Fibroblast of the aortic adventitia (primary cell): ENCODE measurements around the gene VWF. TPM values are rescaled to one million over a fixed set of nuclear protein-coding genes. Genes with fewer than 3 reads are reported as not detected.

Experiments used
- DNase-seq: peaks from one replicate; pipeline ENCODE4 v3.0.0-alpha.2; 2010; ENCODE audit warnings: low read depth
- H3K4me3 ChIP-seq: 2 replicates; pipeline ENCODE4 v1.5.1; 2011; ENCODE audit warnings: low read depth, mild to moderate bottlenecking, control low read depth, low read length, moderate library complexity
- CTCF ChIP-seq: IDR thresholded peaks from 2 replicates; pipeline ENCODE4 v1.5.1; 2011; ENCODE audit warnings: mild to moderate bottlenecking, low read length, control low read depth, inconsistent platforms; ENCODE audit not compliant: insufficient read depth
- total RNA-seq: library from RNA; depleted of rRNA; stranded (reverse); fragments of >200 nt; gene quantifications from 2 replicates; pipeline ENCODE4 v1.2.3, GENCODE V29; 2012; ENCODE audit warnings: low replicate concordance

VWF gene
- total RNA-seq, 1 donor: 1.4 TPM

GRCh38 chr12:6052206-6052939 lies 72.1 kb downstream of the VWF start:
- no peak overlapping the region for H3K4me3 ChIP-seq
- DNase-seq: no peak
- TF ChIP-seq CTCF: no peak

GRCh38 chr12:6049992-6050391 lies 74.5 kb downstream of the VWF start:
- no peak overlapping the region for H3K4me3 ChIP-seq
- DNase-seq: no peak
- TF ChIP-seq CTCF: no peak

DNA sequence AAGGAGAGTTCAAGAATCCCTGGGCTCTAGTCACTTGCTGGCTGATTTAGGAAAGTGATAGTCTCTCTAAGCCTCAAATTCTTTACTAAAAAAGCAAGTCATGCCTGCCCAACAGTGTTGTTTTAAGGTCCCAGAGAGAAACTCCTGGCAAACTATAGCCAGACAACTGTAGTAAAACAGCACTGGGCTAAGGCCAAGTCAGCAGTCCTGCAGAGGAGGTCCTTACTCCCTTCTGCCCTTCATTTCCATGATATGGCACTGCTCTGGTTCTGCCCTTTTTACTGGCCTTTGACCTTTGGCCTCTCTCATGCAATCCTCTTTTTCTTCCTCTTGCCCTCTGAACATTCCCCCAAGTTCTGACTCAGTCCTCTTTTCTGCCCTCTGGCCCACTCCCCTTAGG lies 74.9 kb downstream of the VWF start:
- TF ChIP-seq CTCF: no peak
- H3K4me3 ChIP-seq: no peak overlapping the region
- peak; percentile 73 for DNase-seq

GRCh38 chr12:6047249-6048237 lies 76.9 kb downstream of the VWF start:
- peak; percentile 29 for DNase-seq
- no peak for TF ChIP-seq CTCF
- no peak overlapping the region for H3K4me3 ChIP-seq

GRCh38 chr12:6046511-6047180 lies 77.8 kb downstream of the VWF start:
- no peak overlapping the region for H3K4me3 ChIP-seq
- no peak for TF ChIP-seq CTCF
- no peak for DNase-seq

- no peak for TF ChIP-seq CTCF
- no peak for DNase-seq
- H3K4me3 ChIP-seq: no peak overlapping the region
Measured at GRCh38 chr12:6045438-6045837, 79.0 kb downstream of the VWF start.
